HG02973 (cell line): ENCODE measurements around the gene REPIN1.
A peak's percentile ranks its signal among the peaks of the same experiment; 100 is the strongest.

Experiments
- ATAC-seq: cut with Tn5 transposase; IDR thresholded peaks from one replicate; pipeline ENCODE4 v1.9.1; 2021; ENCODE audit warnings: moderate library complexity; ENCODE audit not compliant: unreplicated experiment

The REPIN1 gene

GRCh38 chr7:150359622-150360362, 8.8 kb upstream of the REPIN1 start:
- ATAC-seq = no peak

GRCh38 chr7:150360363-150361058, 8.1 kb upstream of the REPIN1 start:
- ATAC-seq = no peak

- ATAC-seq = no peak
Observed at GRCh38 chr7:150361402-150361801, 7.2 kb upstream of the REPIN1 start.

- no peak for ATAC-seq
Observed at GRCh38 chr7:150361807-150362621, 6.6 kb upstream of the REPIN1 start.

- ATAC-seq = no peak
Observed at GRCh38 chr7:150363370-150363769, 5.3 kb upstream of the REPIN1 start.

GRCh38 chr7:150363872-150364271, 4.8 kb upstream of the REPIN1 start:
- ATAC-seq = peak; percentile 32

- ATAC-seq = no peak
Observed at GRCh38 chr7:150365194-150365593, 3.4 kb upstream of the REPIN1 start.

GRCh38 chr7:150365673-150366398, 2.8 kb upstream of the REPIN1 start:
- ATAC-seq = no peak

GRCh38 chr7:150367677-150368095, 936 bp upstream of the REPIN1 start:
- ATAC-seq = no peak

- peak; percentile 33 for ATAC-seq
Observed at GRCh38 chr7:150368884-150369747, 494 bp downstream of the REPIN1 start.

- no peak for ATAC-seq
Observed at GRCh38 chr7:150369748-150370501, 1.3 kb downstream of the REPIN1 start.

GRCh38 chr7:150370612-150371071, 2.0 kb downstream of the REPIN1 start:
- ATAC-seq = no peak

GRCh38 chr7:150371131-150371995, 2.7 kb downstream of the REPIN1 start:
- ATAC-seq = no peak

- no peak for ATAC-seq
Observed at GRCh38 chr7:150371996-150372270, 3.3 kb downstream of the REPIN1 start.

- ATAC-seq = no peak
Observed at GRCh38 chr7:150372271-150373048, 3.8 kb downstream of the REPIN1 start.

GRCh38 chr7:150373049-150373801, 4.6 kb downstream of the REPIN1 start:
- ATAC-seq = no peak

- ATAC-seq = no peak
Observed at GRCh38 chr7:150374026-150374425, 5.4 kb downstream of the REPIN1 start.
